Brain microvascular endothelial cell (primary cell): ENCODE measurements around the gene RPRD1B.
A peak's percentile ranks its signal among the peaks of the same experiment; 100 is the strongest.

Experiments used
- DNase-seq: peaks from one replicate; pipeline ENCODE4 v3.0.0-alpha.2; 2020
- H3K27ac ChIP-seq: fragments of 250-450 bp; sonication (Bioruptor Pico); 2 replicates; pipeline ENCODE4 v1.5.1; 2020; ENCODE audit warnings: mild to moderate bottlenecking, moderate library complexity
- H3K27me3 ChIP-seq: fragments of 250-450 bp; sonication (Bioruptor Pico); replicated peaks from 2 replicates; pipeline ENCODE4 v1.5.1; 2020; ENCODE audit warnings: mild to moderate bottlenecking
- H3K36me3 ChIP-seq: fragments of 250-450 bp; sonication (Bioruptor Pico); replicated peaks from 2 replicates; pipeline ENCODE4 v1.5.1; 2020; ENCODE audit warnings: mild to moderate bottlenecking
- H3K4me3 ChIP-seq: 2 replicates; pipeline ENCODE4 v1.5.1; 2011; ENCODE audit warnings: low read depth, mild to moderate bottlenecking, control low read depth, low read length, moderate library complexity
- in situ Hi-C: cut with HindIII; loops from 2 replicates; pipeline ENCODE4 v1.10.0; 2017; ENCODE audit warnings: low sequenced_read_pairs, low pct_ligation_motif_present
- TF ChIP-seq, protein P1 (sequence below): IDR thresholded peaks from 2 replicates; pipeline ENCODE4 v1.5.1; 2011; ENCODE audit warnings: low read depth, mild to moderate bottlenecking, moderate library complexity, low read length, control low read depth, inconsistent platforms; ENCODE audit errors: missing control alignments

The RPRD1B gene

DNA sequence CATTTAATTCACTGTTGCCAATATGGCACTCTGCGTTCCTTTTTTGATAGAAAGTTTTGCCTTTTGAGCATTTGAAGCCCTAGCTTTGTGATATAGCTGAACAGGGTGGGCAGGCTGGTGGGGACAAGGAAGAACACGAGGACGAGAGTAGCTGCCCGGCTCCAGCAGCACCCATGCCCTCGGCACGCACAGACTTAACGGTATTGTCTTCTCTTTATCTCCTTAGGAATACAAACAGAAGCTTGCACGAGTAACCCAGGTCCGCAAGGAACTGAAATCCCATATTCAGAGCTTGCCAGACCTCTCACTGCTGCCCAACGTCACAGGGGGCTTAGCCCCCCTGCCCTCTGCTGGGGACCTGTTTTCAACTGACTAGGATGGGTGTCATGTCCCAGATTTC, 56.0 kb downstream of the RPRD1B start:
- Histone ChIP-seq H3K27me3 (no peaks in the 10 kb centered on the region), H3K27ac (no peak overlapping the region), H3K36me3 (peaks cover 32% of the 10 kb centered on the region), H3K4me3 (no peak overlapping the region)
- no peak for DNase-seq
- TF ChIP-seq, protein P1, sequence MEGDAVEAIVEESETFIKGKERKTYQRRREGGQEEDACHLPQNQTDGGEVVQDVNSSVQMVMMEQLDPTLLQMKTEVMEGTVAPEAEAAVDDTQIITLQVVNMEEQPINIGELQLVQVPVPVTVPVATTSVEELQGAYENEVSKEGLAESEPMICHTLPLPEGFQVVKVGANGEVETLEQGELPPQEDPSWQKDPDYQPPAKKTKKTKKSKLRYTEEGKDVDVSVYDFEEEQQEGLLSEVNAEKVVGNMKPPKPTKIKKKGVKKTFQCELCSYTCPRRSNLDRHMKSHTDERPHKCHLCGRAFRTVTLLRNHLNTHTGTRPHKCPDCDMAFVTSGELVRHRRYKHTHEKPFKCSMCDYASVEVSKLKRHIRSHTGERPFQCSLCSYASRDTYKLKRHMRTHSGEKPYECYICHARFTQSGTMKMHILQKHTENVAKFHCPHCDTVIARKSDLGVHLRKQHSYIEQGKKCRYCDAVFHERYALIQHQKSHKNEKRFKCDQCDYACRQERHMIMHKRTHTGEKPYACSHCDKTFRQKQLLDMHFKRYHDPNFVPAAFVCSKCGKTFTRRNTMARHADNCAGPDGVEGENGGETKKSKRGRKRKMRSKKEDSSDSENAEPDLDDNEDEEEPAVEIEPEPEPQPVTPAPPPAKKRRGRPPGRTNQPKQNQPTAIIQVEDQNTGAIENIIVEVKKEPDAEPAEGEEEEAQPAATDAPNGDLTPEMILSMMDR: no peak
- in situ Hi-C loops: no loop called here

DNA sequence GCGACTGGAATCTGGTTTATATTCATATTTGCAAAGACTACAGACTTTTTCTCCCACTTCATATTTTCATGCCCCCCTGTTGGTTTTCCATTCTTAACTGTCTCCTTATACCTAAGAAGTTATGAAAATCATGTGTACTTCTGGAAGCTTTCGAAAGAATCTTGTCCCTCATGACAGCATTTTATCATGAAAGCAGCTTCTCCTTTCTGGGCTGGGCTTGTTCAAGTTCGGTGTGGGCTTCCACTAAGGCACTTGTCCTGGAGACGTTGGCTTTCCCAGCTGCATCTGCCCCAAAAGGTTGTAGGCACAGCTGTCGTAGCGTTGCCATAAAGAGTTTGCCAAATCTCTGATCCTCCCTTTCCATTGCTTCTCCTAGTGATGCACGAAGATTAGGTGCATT, 56.5 kb downstream of the RPRD1B start:
- H3K27ac ChIP-seq: no peak overlapping the region
- H3K4me3 ChIP-seq: no peak overlapping the region
- in situ Hi-C loops: no loop called here
- peaks cover 32% of the 10 kb centered on the region for H3K36me3 ChIP-seq
- TF ChIP-seq, protein P1: no peak
- no peak for DNase-seq
- no peaks in the 10 kb centered on the region for H3K27me3 ChIP-seq

DNA sequence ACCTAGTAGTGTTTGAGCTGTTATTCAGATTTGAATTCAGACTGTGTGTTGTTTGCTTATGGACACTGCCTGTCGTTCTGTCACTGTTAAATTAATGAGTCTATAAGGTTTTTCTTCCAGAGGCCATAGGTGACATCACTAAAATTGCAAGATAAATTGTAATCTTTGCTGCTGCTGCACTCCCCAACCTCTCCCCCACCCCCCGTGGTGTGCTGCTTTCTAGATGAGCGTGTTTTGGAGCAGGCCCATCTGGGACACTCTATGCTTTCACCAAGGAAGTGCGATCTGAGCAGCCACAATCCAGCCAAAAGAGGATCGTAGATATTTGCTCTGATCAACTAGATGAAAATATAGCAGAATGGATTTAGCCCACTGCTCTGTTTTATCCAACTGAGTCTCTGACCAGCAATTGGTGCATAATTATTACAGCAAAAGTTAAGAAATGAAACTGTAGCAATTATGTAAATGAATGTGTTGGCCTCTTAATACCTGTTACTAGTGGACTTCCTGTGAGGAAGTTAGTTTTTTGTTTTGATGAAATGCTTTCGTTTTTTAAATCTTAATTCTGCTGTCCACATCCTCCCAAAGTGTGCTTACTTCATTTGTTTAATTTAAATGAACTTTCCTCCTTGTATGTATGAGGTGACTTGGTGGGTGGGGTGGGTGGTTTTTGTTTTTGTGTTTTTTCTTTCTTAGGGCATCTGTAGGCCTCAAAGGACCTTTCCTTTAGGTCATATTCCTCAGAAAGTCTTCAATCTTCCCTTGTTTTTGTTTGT, 58.1 kb downstream of the RPRD1B start:
- peak; percentile 22 for DNase-seq
- in situ Hi-C loops: no loop called here

DNA sequence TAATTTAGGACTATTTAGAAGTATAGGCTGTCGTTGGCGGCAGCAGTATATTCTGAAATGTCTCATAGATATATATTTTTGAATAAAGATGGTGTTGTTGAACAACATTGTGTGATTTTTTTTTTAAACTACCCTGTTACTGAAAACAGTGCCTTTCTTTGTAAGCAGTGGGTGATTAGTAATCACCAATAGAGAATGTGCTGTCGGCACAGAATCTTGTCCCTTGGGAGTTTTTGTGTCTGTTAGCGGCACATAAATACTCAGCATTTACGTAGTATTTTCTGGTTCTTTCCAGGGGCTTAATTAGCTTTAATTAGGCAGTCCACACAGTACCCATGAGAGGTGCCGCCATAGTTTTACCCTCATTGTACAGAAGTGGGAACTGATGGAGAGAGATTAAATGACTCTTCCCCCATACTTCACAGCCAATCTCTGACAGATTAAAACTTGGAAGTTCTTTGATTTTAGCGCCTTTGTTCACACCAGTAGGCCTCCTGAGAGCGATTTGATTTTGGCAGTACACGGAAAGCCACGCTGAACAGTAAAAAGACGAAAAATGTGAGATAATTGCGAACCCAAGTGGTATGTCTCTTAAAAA, 58.8 kb downstream of the RPRD1B start:
- in situ Hi-C loops: no loop called here
- no peak for DNase-seq
- TF ChIP-seq, protein P1: no peak
- peak overlapping the region; percentile 59 for H3K27ac ChIP-seq
- no peaks in the 10 kb centered on the region for H3K27me3 ChIP-seq
- H3K36me3 ChIP-seq: peaks cover 27% of the 10 kb centered on the region
- H3K4me3 ChIP-seq: no peak overlapping the region

More for the DNA sequence above, 58.1 kb downstream of the RPRD1B start:
- Histone ChIP-seq H3K4me3 (no peak overlapping the region), H3K27me3 (no peaks in the 10 kb centered on the region), H3K27ac (peak overlapping the region; percentile 59), H3K36me3 (peaks cover 29% of the 10 kb centered on the region)
- TF ChIP-seq, protein P1: no peak

DNA sequence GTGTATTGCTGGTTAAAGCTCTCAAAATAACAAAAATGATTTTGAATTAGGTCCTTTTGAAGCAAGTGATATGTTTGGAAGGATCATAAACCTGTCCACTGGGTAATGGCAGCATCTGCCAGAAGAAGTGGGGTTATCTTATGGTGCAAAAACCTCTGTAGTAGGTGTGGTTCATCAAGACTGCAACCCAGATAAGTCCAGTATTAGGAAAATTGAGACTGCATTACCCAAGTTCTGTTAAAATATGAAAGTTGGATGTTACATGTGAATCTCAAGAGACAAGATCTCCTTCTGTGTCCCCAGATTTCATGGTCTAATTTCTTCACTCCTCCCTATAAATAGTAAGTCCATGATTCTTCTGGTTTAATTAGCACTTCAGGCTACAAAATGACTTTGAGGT, 59.4 kb downstream of the RPRD1B start:
- H3K4me3 ChIP-seq: no peak overlapping the region
- no peaks in the 10 kb centered on the region for H3K27me3 ChIP-seq
- in situ Hi-C loops: no loop called here
- no peak for DNase-seq
- peak overlapping the region; percentile 59 for H3K27ac ChIP-seq
- peaks cover 23% of the 10 kb centered on the region for H3K36me3 ChIP-seq
- TF ChIP-seq, protein P1: no peak
